Liver (tissue), 9 donors: ENCODE data around the gene SOX13. TPM values are rescaled to one million over a fixed set of nuclear protein-coding genes. Genes with fewer than 3 reads are reported as not detected.

ENCODE experiments used
- DNase-seq: peaks from one replicate; pipeline ENCODE4 v3.0.0-alpha.2; 2017; ENCODE audit warnings: low spot score
- H3K27ac ChIP-seq, 2 donors: one replicate each; pipeline ENCODE4 v1.7.0; 2013; ENCODE audit warnings: inconsistent platforms in 2 of 2, low read length in 2 of 2, control low read depth in 1 of 2, low read depth in 1 of 2, mild to moderate bottlenecking in 1 of 2
- H3K27me3 ChIP-seq, 4 donors: one replicate each; pipeline versions ENCODE4 v1.6.1 to v1.7.0; 2013; ENCODE audit warnings: low read length in 3 of 4, inconsistent platforms in 1 of 4, mild to moderate bottlenecking in 1 of 4, moderate library complexity in 1 of 4; ENCODE audit not compliant: control insufficient read depth in 4 of 4, insufficient read depth in 4 of 4
- H3K36me3 ChIP-seq, 4 donors: one replicate each; pipeline versions ENCODE4 v1.6.1 to v1.7.0; 2013; ENCODE audit warnings: low read length in 3 of 4, mild to moderate bottlenecking in 3 of 4, low read depth in 1 of 4, moderate library complexity in 1 of 4; ENCODE audit not compliant: control insufficient read depth in 4 of 4, insufficient read depth in 3 of 4
- H3K4me1 ChIP-seq, 4 donors: one replicate each; pipeline versions ENCODE4 v1.6.1 to v1.7.0; 2013; ENCODE audit warnings: low read length in 3 of 4, mild to moderate bottlenecking in 3 of 4, moderate library complexity in 1 of 4; ENCODE audit not compliant: control insufficient read depth in 4 of 4, insufficient read depth in 4 of 4
- H3K4me3 ChIP-seq, 3 donors: one replicate each; pipeline versions ENCODE4 v1.6.1 to v1.7.0; 2013; ENCODE audit warnings: low read length in 3 of 3, control low read depth in 1 of 3, low read depth in 1 of 3, mild to moderate bottlenecking in 1 of 3
- H3K9ac ChIP-seq, 2 donors: one replicate each; pipeline ENCODE4 v1.7.0; 2013; ENCODE audit warnings: low read length in 2 of 2, mild to moderate bottlenecking in 2 of 2, moderate library complexity in 2 of 2, control low read depth in 1 of 2, low read depth in 1 of 2
- H3K9me3 ChIP-seq, 4 donors: one replicate each; pipeline versions ENCODE4 v1.6.1 to v1.7.0; 2013; ENCODE audit warnings: low read length in 3 of 4; ENCODE audit not compliant: control insufficient read depth in 4 of 4
- CTCF ChIP-seq: fragments of 150-350 bp; IDR thresholded peaks from 2 replicates; pipeline ENCODE4 v1.5.1; 2017; ENCODE audit warnings: improper control_type of control experiment, low read depth, low read length; ENCODE audit not compliant: missing input control
- EGR1 ChIP-seq, 2 donors: IDR thresholded peaks; 2 replicates each; pipeline ENCODE4 v1.6.1; 2016 to 2018; ENCODE audit warnings: antibody characterized with exemption in 2 of 2, low read depth in 2 of 2
- FOXA1 ChIP-seq: IDR thresholded peaks from 2 replicates; pipeline ENCODE4 v1.6.1; 2016; ENCODE audit warnings: antibody characterized with exemption
- FOXA2 ChIP-seq: IDR thresholded peaks from 2 replicates; pipeline ENCODE4 v1.6.1; 2016; ENCODE audit warnings: antibody characterized with exemption
- GABPA ChIP-seq, 2 donors: IDR thresholded peaks in 1 of 2; conservative IDR thresholded peaks in 1 of 2; 2 replicates each; pipeline ENCODE4 v1.6.1; 2016; ENCODE audit warnings: antibody characterized with exemption in 2 of 2, mild to moderate bottlenecking in 1 of 2, moderate library complexity in 1 of 2
- HNF4A ChIP-seq, 2 donors: conservative IDR thresholded peaks; 2 replicates each; pipeline ENCODE4 v1.6.1; 2016; ENCODE audit warnings: antibody characterized with exemption in 2 of 2, mild to moderate bottlenecking in 2 of 2
- HNF4G ChIP-seq: IDR thresholded peaks from 2 replicates; pipeline ENCODE4 v1.6.1; 2016; ENCODE audit warnings: antibody characterized with exemption
- JUND ChIP-seq, 2 donors: IDR thresholded peaks; 2 replicates each; pipeline ENCODE4 v1.6.1; 2016; ENCODE audit warnings: antibody characterized with exemption in 2 of 2
- RAD21 ChIP-seq, 2 donors: IDR thresholded peaks; 2 replicates each; pipeline ENCODE4 v1.6.1; 2016; ENCODE audit warnings: antibody characterized with exemption in 2 of 2, mild to moderate bottlenecking in 2 of 2
- REST ChIP-seq: IDR thresholded peaks from 2 replicates; pipeline ENCODE4 v1.6.1; 2016; ENCODE audit warnings: antibody characterized with exemption, mild to moderate bottlenecking
- RXRA ChIP-seq, 2 donors: IDR thresholded peaks; 2 replicates each; pipeline ENCODE4 v1.6.1; 2017 to 2018; ENCODE audit warnings: antibody characterized with exemption in 2 of 2, mild to moderate bottlenecking in 1 of 2
- SP1 ChIP-seq: IDR thresholded peaks from 2 replicates; pipeline ENCODE4 v1.6.1; 2018; ENCODE audit warnings: antibody characterized with exemption, mild to moderate bottlenecking
- TAF1 ChIP-seq: conservative IDR thresholded peaks from 2 replicates; pipeline ENCODE4 v1.6.1; 2016; ENCODE audit warnings: antibody characterized with exemption, mild to moderate bottlenecking
- YY1 ChIP-seq: IDR thresholded peaks from 2 replicates; pipeline ENCODE4 v1.6.1; 2016; ENCODE audit warnings: antibody characterized with exemption, mild to moderate bottlenecking
- ZBTB33 ChIP-seq: IDR thresholded peaks from 2 replicates; pipeline ENCODE4 v1.6.1; 2016; ENCODE audit warnings: antibody characterized with exemption
- WGBS: extraction: QIAGEN DNeasy Blood & Tissue Kit; methylation state at CpG from one replicate; pipeline ENCODE4 v1.1.7; 2013; 5-methylcytosine and 5-hydroxymethylcytosine counted together
- polyA plus RNA-seq, 2 donors: library from polyadenylated mRNA; stranded (reverse) in 1 of 2; unstranded in 1 of 2; fragments of 200-250 nt in 1 of 2; fragments of >200 nt in 1 of 2; fragmentation: Nextera tagmentation in 1 of 2; extraction: Ambion mirVana in 1 of 2; gene quantifications; one replicate each; pipeline versions ENCODE4 v1.2.1 to v1.2.3, GENCODE V29; 2013 to 2015
- total RNA-seq, 2 donors: library from RNA; depleted of rRNA; stranded (reverse); fragments of >200 nt; gene quantifications; one replicate each; pipeline ENCODE4 v1.2.3, GENCODE V29; 2014
- TF ChIP-seq, protein P1 (sequence below): IDR thresholded peaks from 2 replicates; pipeline ENCODE4 v1.6.1; 2016; ENCODE audit warnings: antibody characterized with exemption
- donor health status: healthy.
- donor health status: healthy.
- donor health status: healthy.
- donor health status: healthy.
- donor health status: healthy.

Gene SOX13
- total RNA-seq (10 to 100 TPM in 1 of 2 donors, 1 to 10 TPM in 1; 8.4 to 15.5 TPM), polyA plus RNA-seq (1 to 10 TPM; 7.8 to 9.1 TPM)

DNA sequence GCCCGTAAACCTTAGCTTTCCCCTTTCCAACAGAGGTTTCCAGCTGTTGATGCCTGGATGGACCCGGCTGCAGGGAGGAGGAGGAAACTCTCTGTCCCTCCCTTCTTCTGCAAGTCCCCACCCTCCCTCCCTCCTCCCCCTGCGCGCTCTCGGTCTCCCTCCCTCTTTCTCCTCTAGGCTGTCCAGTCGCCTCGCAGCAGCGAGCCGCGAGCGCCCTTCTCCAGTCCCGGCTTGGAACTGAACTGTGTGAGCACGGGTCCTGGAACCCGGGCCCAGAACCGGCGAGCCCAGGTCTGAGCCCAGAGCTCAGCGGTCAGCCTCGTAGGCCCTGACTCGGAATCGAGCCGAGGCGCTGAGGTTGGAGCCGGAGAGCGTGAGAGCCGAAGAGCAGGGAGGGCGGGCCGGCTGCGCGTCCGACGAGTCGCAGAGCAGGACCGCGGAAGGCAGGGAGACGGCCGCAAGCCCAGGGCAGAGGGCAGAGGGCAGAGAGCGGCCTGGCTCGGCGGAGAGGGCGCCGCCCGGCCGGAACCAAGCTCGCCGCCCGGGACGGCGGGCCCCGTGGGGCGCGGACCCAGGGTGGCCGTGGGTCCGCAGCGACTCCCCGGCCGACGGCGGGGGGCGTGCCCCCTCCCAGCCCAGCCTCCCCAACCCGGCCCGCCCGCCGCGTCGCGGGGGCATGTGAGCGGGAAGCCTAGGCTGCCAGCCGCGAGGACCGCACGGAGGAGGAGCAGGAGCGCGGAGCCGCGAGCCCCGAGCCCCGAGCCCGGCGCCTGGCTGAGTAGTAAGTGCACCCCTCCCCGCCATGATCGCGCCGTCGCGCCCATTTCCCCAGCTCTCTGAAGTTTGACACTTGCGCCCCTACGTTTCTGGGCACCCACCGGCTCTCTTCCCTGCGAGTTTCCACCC is at the start of gene SOX13:
Gene SOX13, plus strand, starts transcription at position 185 of the 906 bp plus-strand sequence. CDS start 39,801 bp downstream, outside the sequence.
- Histone ChIP-seq H3K9ac (peak within 1 kb of the TSS; percentile 54 to 63), H3K9me3 (no peaks in the 10 kb centered on the region), H3K27ac (peak within 1 kb of the TSS; percentile 89 to 91), H3K4me3 (peak within 1 kb of the TSS; percentile 78 to 95 (median 91)), H3K36me3 (no peaks in the 10 kb centered on the region), H3K27me3 (no peaks in the 10 kb centered on the region), H3K4me1 (peaks cover 7 to 44% (median 28%) of the 10 kb centered on the region in 4 donors)
- TF ChIP-seq REST: peak; percentile 90
- no peak for TF ChIP-seq ZBTB33
- peak; percentile 60 to 73 for TF ChIP-seq RAD21 (IDR thresholded peaks at IDR 0.05)
- no peak for TF ChIP-seq HNF4G
- peak in 1 of 2 donors; percentile 32 for TF ChIP-seq RXRA (IDR thresholded peaks at IDR 0.05)
- TF ChIP-seq TAF1: peak; percentile 84
- peak; percentile 45 for TF ChIP-seq YY1
- peak; percentile 35 to 50 for TF ChIP-seq HNF4A (conservative IDR thresholded peaks at IDR 0.05)
- TF ChIP-seq SP1: peak; percentile 17
- TF ChIP-seq JUND (IDR thresholded peaks at IDR 0.05): peak in 1 of 2 donors; percentile 24
- TF ChIP-seq GABPA (IDR thresholded peaks at IDR 0.05 in 1 of 2, conservative IDR thresholded peaks at IDR 0.05 in 1 of 2): peak in 1 of 2 donors; percentile 16
- TF ChIP-seq FOXA1: peak; percentile 20
- no peak for TF ChIP-seq EGR1 (IDR thresholded peaks at IDR 0.05; ENCODE audit: low read depth in 2 of 2)
- WGBS: under 1% methylated on average over 89 of the region's 89 CpGs
- DNase-seq: peak; percentile 75

GRCh38 chr1:204025917-204026707 is 46.8 kb upstream of the SOX13 start:
- no peak overlapping the region for H3K4me3 ChIP-seq
- no peaks in the 10 kb centered on the region for H3K9me3 ChIP-seq
- no peak overlapping the region for H3K27ac ChIP-seq
- no peaks in the 10 kb centered on the region for H3K36me3 ChIP-seq
- H3K27me3 ChIP-seq: no peaks in the 10 kb centered on the region
- no peak for DNase-seq
- H3K4me1 ChIP-seq: no peaks in the 10 kb centered on the region
- 73% methylated on average over 17 of the region's 17 CpGs for WGBS
- H3K9ac ChIP-seq: no peak overlapping the region
- TF ChIP-seq, protein P1, sequence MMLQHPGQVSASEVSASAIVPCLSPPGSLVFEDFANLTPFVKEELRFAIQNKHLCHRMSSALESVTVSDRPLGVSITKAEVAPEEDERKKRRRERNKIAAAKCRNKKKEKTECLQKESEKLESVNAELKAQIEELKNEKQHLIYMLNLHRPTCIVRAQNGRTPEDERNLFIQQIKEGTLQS: no peak
- TF ChIP-seq FOXA2 (no peak), CTCF (no peak), SP1 (no peak), GABPA (IDR thresholded peaks at IDR 0.05 in 1 of 2, conservative IDR thresholded peaks at IDR 0.05 in 1 of 2) (no peak), RXRA (IDR thresholded peaks at IDR 0.05) (no peak), JUND (IDR thresholded peaks at IDR 0.05) (no peak), FOXA1 (no peak), YY1 (no peak), TAF1 (no peak), HNF4A (conservative IDR thresholded peaks at IDR 0.05) (no peak), ZBTB33 (no peak)
